ENCODE data around the gene CBLIF.

DNA sequence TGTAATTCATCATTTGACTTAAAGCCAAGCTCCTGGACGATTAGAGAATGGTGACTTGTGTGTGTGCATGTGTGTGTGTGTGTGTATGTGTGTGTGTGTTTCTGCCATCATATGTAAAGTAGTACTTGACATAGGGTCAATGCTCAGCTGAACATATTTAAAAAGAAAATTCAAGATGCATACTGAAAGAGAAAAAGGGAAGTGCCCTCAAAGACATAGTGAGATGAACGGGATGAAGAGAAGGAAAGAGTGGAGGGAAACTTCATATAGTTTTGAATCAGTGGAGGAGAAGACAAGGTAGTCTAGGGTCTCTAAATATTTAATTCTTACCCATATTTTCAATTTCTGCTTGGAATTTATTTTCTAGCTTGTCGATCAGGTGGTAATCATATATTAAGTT lies 17.0 kb upstream of the CBLIF start:
- TF ChIP-seq, protein P1, sequence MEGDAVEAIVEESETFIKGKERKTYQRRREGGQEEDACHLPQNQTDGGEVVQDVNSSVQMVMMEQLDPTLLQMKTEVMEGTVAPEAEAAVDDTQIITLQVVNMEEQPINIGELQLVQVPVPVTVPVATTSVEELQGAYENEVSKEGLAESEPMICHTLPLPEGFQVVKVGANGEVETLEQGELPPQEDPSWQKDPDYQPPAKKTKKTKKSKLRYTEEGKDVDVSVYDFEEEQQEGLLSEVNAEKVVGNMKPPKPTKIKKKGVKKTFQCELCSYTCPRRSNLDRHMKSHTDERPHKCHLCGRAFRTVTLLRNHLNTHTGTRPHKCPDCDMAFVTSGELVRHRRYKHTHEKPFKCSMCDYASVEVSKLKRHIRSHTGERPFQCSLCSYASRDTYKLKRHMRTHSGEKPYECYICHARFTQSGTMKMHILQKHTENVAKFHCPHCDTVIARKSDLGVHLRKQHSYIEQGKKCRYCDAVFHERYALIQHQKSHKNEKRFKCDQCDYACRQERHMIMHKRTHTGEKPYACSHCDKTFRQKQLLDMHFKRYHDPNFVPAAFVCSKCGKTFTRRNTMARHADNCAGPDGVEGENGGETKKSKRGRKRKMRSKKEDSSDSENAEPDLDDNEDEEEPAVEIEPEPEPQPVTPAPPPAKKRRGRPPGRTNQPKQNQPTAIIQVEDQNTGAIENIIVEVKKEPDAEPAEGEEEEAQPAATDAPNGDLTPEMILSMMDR (IDR thresholded peaks at IDR 0.05; ENCODE audit: control extremely low read depth in 1 of 3, insufficient read depth in 1 of 3, low read depth in 1 of 3, low read length in 3 of 3), result no peak
- no peak for TF ChIP-seq EZH2 (IDR thresholded peaks at IDR 0.05; ENCODE audit: low read depth, low read length, severe bottlenecking)
- TF ChIP-seq POLR2A (IDR thresholded peaks at IDR 0.05; ENCODE audit: control extremely low read depth in 1 of 2, low read depth in 2 of 2, low read length in 2 of 2), result no peak
- TF ChIP-seq, protein P2, sequence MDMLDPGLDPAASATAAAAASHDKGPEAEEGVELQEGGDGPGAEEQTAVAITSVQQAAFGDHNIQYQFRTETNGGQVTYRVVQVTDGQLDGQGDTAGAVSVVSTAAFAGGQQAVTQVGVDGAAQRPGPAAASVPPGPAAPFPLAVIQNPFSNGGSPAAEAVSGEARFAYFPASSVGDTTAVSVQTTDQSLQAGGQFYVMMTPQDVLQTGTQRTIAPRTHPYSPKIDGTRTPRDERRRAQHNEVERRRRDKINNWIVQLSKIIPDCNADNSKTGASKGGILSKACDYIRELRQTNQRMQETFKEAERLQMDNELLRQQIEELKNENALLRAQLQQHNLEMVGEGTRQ (IDR thresholded peaks at IDR 0.05; ENCODE audit: low read length), result no peak
- TF ChIP-seq KDM5A (IDR thresholded peaks at IDR 0.05; ENCODE audit: low read length), result no peak
- TF ChIP-seq TCF12 (IDR thresholded peaks at IDR 0.05; ENCODE audit: low read depth, low read length), result no peak

Measured in H1 (cell line).